ENCODE data around the gene LAMB3. TPM values are rescaled to one million over a fixed set of nuclear protein-coding genes. Genes with fewer than 3 reads are reported as not detected.

LAMB3 gene
- total RNA-seq, 2 experiments from 2014 or later = 0.25 to 0.31 TPM

DNA sequence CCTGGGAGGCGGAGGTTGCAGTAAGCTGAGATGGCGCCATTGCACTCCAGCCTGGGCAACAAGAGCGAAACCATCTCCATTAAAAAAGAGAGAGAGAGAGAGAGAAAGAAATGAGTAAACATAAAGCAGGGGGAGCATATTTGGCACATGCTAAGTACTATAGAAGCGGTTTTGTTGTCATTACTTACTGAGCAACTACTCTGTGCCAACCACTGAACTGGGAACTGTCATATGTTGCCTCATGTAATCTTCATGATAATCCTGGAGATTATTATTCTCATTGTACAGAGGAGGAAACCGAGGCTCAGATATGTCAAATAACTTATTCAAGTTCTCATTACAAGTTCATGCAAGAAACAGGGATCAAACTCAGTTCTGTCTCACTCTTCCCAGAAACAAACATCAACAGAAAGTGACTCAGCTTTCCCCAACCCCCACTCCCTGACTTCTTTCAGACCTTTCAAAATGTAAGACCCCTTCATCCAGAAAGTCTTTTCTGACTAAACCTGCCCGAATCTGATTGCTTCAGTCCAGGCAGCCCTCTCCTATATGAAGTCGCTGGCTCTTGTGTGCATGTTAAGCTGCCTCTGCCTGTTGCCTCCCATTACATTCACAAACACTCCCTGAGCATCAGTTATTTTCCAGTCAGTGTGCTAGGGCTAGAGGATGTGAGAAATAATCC, 23.5 kb downstream of the LAMB3 start:
- intact Hi-C loops (cut with DNase I, micrococcal nuclease) = loop anchor here in 1 of 2 experiments (5.0 kb wide), 1 partner anchor 419 kb away; no protein-coding TSS in a partner anchor
- Mint-ChIP-seq H3K27me3 (no peaks in the 10 kb centered on the region), H3K4me1 (ENCODE audit: low read depth) (no peaks in the 10 kb centered on the region), H3K27ac (no peak overlapping the region), H3K36me3 (ENCODE audit: low read depth) (no peaks in the 10 kb centered on the region), H3K4me3 (no peak overlapping the region), H3K9me3 (no peaks in the 10 kb centered on the region)
- H3K4me3 ChIP-seq (ENCODE audit: low read length) = no peak overlapping the region
- ChIA-PET CTCF (no interaction called here), POLR2A (no interaction called here)
- TF ChIP-seq, protein P1, sequence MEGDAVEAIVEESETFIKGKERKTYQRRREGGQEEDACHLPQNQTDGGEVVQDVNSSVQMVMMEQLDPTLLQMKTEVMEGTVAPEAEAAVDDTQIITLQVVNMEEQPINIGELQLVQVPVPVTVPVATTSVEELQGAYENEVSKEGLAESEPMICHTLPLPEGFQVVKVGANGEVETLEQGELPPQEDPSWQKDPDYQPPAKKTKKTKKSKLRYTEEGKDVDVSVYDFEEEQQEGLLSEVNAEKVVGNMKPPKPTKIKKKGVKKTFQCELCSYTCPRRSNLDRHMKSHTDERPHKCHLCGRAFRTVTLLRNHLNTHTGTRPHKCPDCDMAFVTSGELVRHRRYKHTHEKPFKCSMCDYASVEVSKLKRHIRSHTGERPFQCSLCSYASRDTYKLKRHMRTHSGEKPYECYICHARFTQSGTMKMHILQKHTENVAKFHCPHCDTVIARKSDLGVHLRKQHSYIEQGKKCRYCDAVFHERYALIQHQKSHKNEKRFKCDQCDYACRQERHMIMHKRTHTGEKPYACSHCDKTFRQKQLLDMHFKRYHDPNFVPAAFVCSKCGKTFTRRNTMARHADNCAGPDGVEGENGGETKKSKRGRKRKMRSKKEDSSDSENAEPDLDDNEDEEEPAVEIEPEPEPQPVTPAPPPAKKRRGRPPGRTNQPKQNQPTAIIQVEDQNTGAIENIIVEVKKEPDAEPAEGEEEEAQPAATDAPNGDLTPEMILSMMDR (IDR thresholded peaks at IDR 0.05) = no peak
- ATAC-seq (ENCODE audit: poor library complexity) (no peak), DNase-seq (no peak)
- H3K4me1 ChIP-seq (ENCODE audit: insufficient read depth, low read length) = peaks cover 9% of the 10 kb centered on the region
- H3K9me3 ChIP-seq (ENCODE audit: control insufficient read depth in 1 of 2, insufficient read depth in 1 of 2, low read length in 2 of 2) = no peaks in the 10 kb centered on the region
- no peaks in the 10 kb centered on the region for H3K27me3 ChIP-seq (ENCODE audit: control insufficient read depth in 1 of 2, insufficient read depth in 2 of 2, low read length in 2 of 2)
- H3K27ac ChIP-seq (ENCODE audit: low read depth in 1 of 2, low read length in 2 of 2) = no peak overlapping the region
- no peaks in the 10 kb centered on the region for H3K36me3 ChIP-seq (ENCODE audit: insufficient read depth, low read length)

DNA sequence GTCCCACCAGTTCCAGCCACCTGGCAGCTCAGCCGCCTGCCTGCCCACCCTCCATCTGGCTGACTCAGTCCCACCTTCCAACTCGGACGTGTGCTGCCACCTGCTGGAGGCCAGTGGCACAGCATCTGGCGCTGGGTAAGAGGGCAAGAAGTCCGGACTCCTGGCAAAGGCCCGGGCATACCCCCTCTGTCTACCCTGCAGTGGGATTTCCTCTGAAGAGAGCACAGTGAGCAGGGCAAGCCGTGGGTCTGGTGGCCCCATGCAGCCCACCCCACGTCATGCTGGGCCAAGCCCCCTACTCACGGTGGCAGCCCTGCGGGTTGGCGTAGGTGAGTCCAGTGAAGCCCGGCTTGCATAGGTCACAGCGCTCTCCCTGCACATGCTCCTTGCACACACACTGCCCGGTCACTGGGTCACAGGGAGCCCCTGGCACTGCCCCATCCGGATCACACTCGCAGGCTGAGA, 24.5 kb downstream of the LAMB3 start:
- intact Hi-C loops (cut with DNase I, micrococcal nuclease) = loop anchor here (2.0 to 5.0 kb wide), 3 partner anchors 53 to 420 kb away; no protein-coding TSS in a partner anchor
- ATAC-seq (ENCODE audit: poor library complexity) (peak; percentile 66), DNase-seq (peak; percentile 46 to 84 (median 69))
- Histone ChIP-seq H3K27me3 (ENCODE audit: control insufficient read depth in 1 of 2, insufficient read depth in 2 of 2, low read length in 2 of 2) (no peaks in the 10 kb centered on the region), H3K36me3 (ENCODE audit: insufficient read depth, low read length) (no peaks in the 10 kb centered on the region), H3K4me1 (ENCODE audit: insufficient read depth, low read length) (peaks cover 9% of the 10 kb centered on the region), H3K9me3 (ENCODE audit: control insufficient read depth in 1 of 2, insufficient read depth in 1 of 2, low read length in 2 of 2) (no peaks in the 10 kb centered on the region), H3K4me3 (ENCODE audit: low read length) (no peak overlapping the region), H3K27ac (ENCODE audit: low read depth in 1 of 2, low read length in 2 of 2) (no peak overlapping the region)
- no peaks in the 10 kb centered on the region for H3K9me3 Mint-ChIP-seq
- H3K36me3 Mint-ChIP-seq (ENCODE audit: low read depth) = no peaks in the 10 kb centered on the region
- ChIA-PET POLR2A (no interaction called here), CTCF (interaction anchor here (0.8 kb wide), 1 partner anchor 58 kb away, joined by 4 read pairs; no protein-coding TSS in a partner anchor)
- no peak overlapping the region for H3K4me3 Mint-ChIP-seq
- H3K27me3 Mint-ChIP-seq = no peaks in the 10 kb centered on the region
- H3K27ac Mint-ChIP-seq = no peak overlapping the region
- no peaks in the 10 kb centered on the region for H3K4me1 Mint-ChIP-seq (ENCODE audit: low read depth)
- TF ChIP-seq, protein P1 (IDR thresholded peaks at IDR 0.05) = peak; percentile 94

DNA sequence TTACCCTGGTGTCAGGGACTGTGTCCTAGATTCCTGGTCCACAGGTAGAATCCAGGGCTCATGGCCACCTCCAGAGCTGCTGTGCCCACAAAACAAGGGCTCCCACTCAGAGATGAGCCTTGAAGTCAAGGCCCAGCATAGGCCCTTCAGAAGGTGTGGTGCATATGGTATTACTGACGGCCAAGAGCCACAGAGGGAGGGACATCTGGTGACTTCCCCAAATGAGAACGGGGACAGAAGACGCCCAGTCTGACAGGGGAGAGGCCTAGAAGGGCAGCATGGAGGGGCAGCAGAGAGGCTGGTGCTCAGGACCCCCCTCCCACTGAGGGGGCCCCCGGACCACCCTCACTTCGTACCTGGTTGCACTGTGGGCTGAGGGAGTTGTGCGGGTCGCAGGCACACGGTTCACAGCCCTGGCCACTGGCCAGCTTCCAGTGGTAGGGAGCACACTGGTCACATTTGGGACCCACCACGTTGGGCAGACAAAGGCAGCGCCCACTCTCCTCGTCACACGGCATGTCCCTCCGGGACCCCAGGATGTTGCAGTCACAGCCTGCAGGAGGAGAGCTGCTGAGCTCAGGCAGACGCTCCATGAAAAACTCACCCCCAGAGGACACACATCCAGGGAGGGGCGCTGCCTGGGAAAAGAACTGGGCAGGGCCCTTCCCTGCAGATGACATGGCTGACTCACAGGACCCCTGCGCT, 25.0 kb downstream of the LAMB3 start:
- no peaks in the 10 kb centered on the region for H3K4me1 Mint-ChIP-seq (ENCODE audit: low read depth)
- ChIA-PET CTCF (interaction anchor here (0.8 kb wide), 1 partner anchor 58 kb away, joined by 4 read pairs; no protein-coding TSS in a partner anchor), POLR2A (no interaction called here)
- no peaks in the 10 kb centered on the region for H3K27me3 Mint-ChIP-seq
- Histone ChIP-seq H3K4me3 (ENCODE audit: low read length) (no peak overlapping the region), H3K27ac (ENCODE audit: low read depth in 1 of 2, low read length in 2 of 2) (no peak overlapping the region), H3K4me1 (ENCODE audit: insufficient read depth, low read length) (peaks cover 9% of the 10 kb centered on the region), H3K9me3 (ENCODE audit: control insufficient read depth in 1 of 2, insufficient read depth in 1 of 2, low read length in 2 of 2) (no peaks in the 10 kb centered on the region), H3K27me3 (ENCODE audit: control insufficient read depth in 1 of 2, insufficient read depth in 2 of 2, low read length in 2 of 2) (no peaks in the 10 kb centered on the region), H3K36me3 (ENCODE audit: insufficient read depth, low read length) (no peaks in the 10 kb centered on the region)
- H3K36me3 Mint-ChIP-seq (ENCODE audit: low read depth) = no peaks in the 10 kb centered on the region
- TF ChIP-seq, protein P1 (IDR thresholded peaks at IDR 0.05) = no peak
- H3K27ac Mint-ChIP-seq = no peak overlapping the region
- no peak for ATAC-seq (ENCODE audit: poor library complexity)
- no peaks in the 10 kb centered on the region for H3K9me3 Mint-ChIP-seq
- no peak overlapping the region for H3K4me3 Mint-ChIP-seq
- intact Hi-C loops (cut with DNase I, micrococcal nuclease) = loop anchor here (2.0 to 5.0 kb wide), 3 partner anchors 52 to 420 kb away; no protein-coding TSS in a partner anchor
- peak in 2 of 14 experiments; percentile 13 to 36 for DNase-seq
